ENCODE data around the gene CYP4F11. TPM values are rescaled to one million over a fixed set of nuclear protein-coding genes. Genes with fewer than 3 reads are reported as not detected.
"Not testable (repeated sequence)": the region's sequence is repeated elsewhere in the genome, so short reads cannot be mapped to it uniquely, and the experiment has no call there.

CYP4F11 gene
- not detected for total RNA-seq
- not detected for polyA plus RNA-seq

- peaks cover 0 to 2% (median 0%) of the 10 kb centered on the region in 5 donors for H3K9me3 Mint-ChIP-seq
- H3K4me3 ChIP-seq (ENCODE audit: low read length) = no peak within 1 kb of the TSS
- H3K27ac Mint-ChIP-seq = peak within 1 kb of the TSS in 1 of 8 donors; percentile 51
- peaks cover 5% of the 10 kb centered on the region for H3K27me3 ChIP-seq (ENCODE audit: insufficient read depth, low read length, poor library complexity, severe bottlenecking)
- peaks cover 13 to 41% of the 10 kb centered on the region in 2 donors for H3K27me3 Mint-ChIP-seq
- H3K4me1 ChIP-seq (ENCODE audit: insufficient read depth, low read length) = no peaks in the 10 kb centered on the region
- no peak within 1 kb of the TSS for H3K4me3 Mint-ChIP-seq
- ChIA-PET CTCF (no interaction called here), POLR2A (no interaction called here)
- H3K4me1 Mint-ChIP-seq = no peaks in the 10 kb centered on the region
- no peaks in the 10 kb centered on the region for H3K36me3 Mint-ChIP-seq
- H3K27ac ChIP-seq (ENCODE audit: low read depth, low read length) = no peak within 1 kb of the TSS
- no peaks in the 10 kb centered on the region for H3K36me3 ChIP-seq (ENCODE audit: insufficient read depth, low read length)
- H3K9me3 ChIP-seq (ENCODE audit: low read length) = no peaks in the 10 kb centered on the region
- no peak for DNase-seq
Observed at GRCh38 chr19:15934332-15935078, at the start of gene CYP4F11. CYP4F11 (minus strand) TSS chr19:15934529; CDS start chr19:15934408, 121 bp downstream.

GRCh38 chr19:15979293-15979692, 45.0 kb upstream of the CYP4F11 start:
- peaks cover 12 to 20% (median 15%) of the 10 kb centered on the region in 5 donors for H3K9me3 Mint-ChIP-seq

GRCh38 chr19:15977690-15978089, 43.4 kb upstream of the CYP4F11 start:
- Histone ChIP-seq H3K4me1 (ENCODE audit: insufficient read depth, low read length) (no peaks in the 10 kb centered on the region), H3K4me3 (ENCODE audit: low read length) (no peak overlapping the region), H3K27ac (ENCODE audit: low read depth, low read length) (no peak overlapping the region), H3K9me3 (ENCODE audit: low read length) (no peaks in the 10 kb centered on the region), H3K27me3 (ENCODE audit: insufficient read depth, low read length, poor library complexity, severe bottlenecking) (no peaks in the 10 kb centered on the region), H3K36me3 (ENCODE audit: insufficient read depth, low read length) (no peaks in the 10 kb centered on the region)
- Mint-ChIP-seq H3K4me1 (no peaks in the 10 kb centered on the region), H3K27me3 (peaks cover 16 to 56% of the 10 kb centered on the region in 2 donors), H3K4me3 (no peak overlapping the region), H3K27ac (no peak overlapping the region), H3K9me3 (peaks cover 5 to 12% (median 9%) of the 10 kb centered on the region in 5 donors), H3K36me3 (peaks cover 0 to 4% (median 0%) of the 10 kb centered on the region in 3 donors)
- no peak for DNase-seq
- ChIA-PET CTCF (no interaction called here), POLR2A (no interaction called here)

More at GRCh38 chr19:15979293-15979692, 45.0 kb upstream of the CYP4F11 start:
- Histone ChIP-seq H3K4me1 (ENCODE audit: insufficient read depth, low read length) (no peaks in the 10 kb centered on the region), H3K9me3 (ENCODE audit: low read length) (no peaks in the 10 kb centered on the region), H3K27ac (ENCODE audit: low read depth, low read length) (no peak overlapping the region), H3K36me3 (ENCODE audit: insufficient read depth, low read length) (no peaks in the 10 kb centered on the region), H3K27me3 (ENCODE audit: insufficient read depth, low read length, poor library complexity, severe bottlenecking) (no peaks in the 10 kb centered on the region), H3K4me3 (ENCODE audit: low read length) (no peak overlapping the region)
- Mint-ChIP-seq H3K4me1 (no peaks in the 10 kb centered on the region), H3K36me3 (peaks cover 0 to 9% (median 0%) of the 10 kb centered on the region in 3 donors), H3K27ac (no peak overlapping the region), H3K4me3 (no peak overlapping the region), H3K27me3 (peaks cover 19 to 49% of the 10 kb centered on the region in 2 donors)
- POLR2A ChIA-PET = no interaction called here
- DNase-seq = no peak
- CTCF ChIA-PET = no interaction called here

GRCh38 chr19:15976836-15977689, 42.7 kb upstream of the CYP4F11 start:
- no peaks in the 10 kb centered on the region for H3K4me1 ChIP-seq (ENCODE audit: insufficient read depth, low read length)
- no peak overlapping the region for H3K27ac ChIP-seq (ENCODE audit: low read depth, low read length)
- Mint-ChIP-seq H3K27ac (no peak overlapping the region), H3K4me1 (no peaks in the 10 kb centered on the region), H3K4me3 (no peak overlapping the region), H3K27me3 (peaks cover 16 to 56% of the 10 kb centered on the region in 2 donors), H3K36me3 (peaks cover 0 to 3% (median 0%) of the 10 kb centered on the region in 3 donors), H3K9me3 (peaks cover 5 to 7% (median 7%) of the 10 kb centered on the region in 5 donors)
- no peaks in the 10 kb centered on the region for H3K9me3 ChIP-seq (ENCODE audit: low read length)
- CTCF ChIA-PET = no interaction called here
- POLR2A ChIA-PET = no interaction called here
- no peak for DNase-seq
- H3K27me3 ChIP-seq (ENCODE audit: insufficient read depth, low read length, poor library complexity, severe bottlenecking) = no peaks in the 10 kb centered on the region
- no peak overlapping the region for H3K4me3 ChIP-seq (ENCODE audit: low read length)
- H3K36me3 ChIP-seq (ENCODE audit: insufficient read depth, low read length) = no peaks in the 10 kb centered on the region

GRCh38 chr19:15974856-15975255, 40.5 kb upstream of the CYP4F11 start:
- Histone ChIP-seq H3K9me3 (ENCODE audit: low read length) (no peaks in the 10 kb centered on the region), H3K36me3 (ENCODE audit: insufficient read depth, low read length) (no peaks in the 10 kb centered on the region), H3K4me3 (ENCODE audit: low read length) (no peak overlapping the region), H3K27ac (ENCODE audit: low read depth, low read length) (no peak overlapping the region), H3K27me3 (ENCODE audit: insufficient read depth, low read length, poor library complexity, severe bottlenecking) (no peaks in the 10 kb centered on the region), H3K4me1 (ENCODE audit: insufficient read depth, low read length) (no peaks in the 10 kb centered on the region)
- DNase-seq = no peak
- no peak overlapping the region for H3K4me3 Mint-ChIP-seq
- H3K27me3 Mint-ChIP-seq = peaks cover 12 to 56% of the 10 kb centered on the region in 2 donors
- H3K27ac Mint-ChIP-seq = no peak overlapping the region
- CTCF ChIA-PET = no interaction called here
- no peaks in the 10 kb centered on the region for H3K4me1 Mint-ChIP-seq
- no peaks in the 10 kb centered on the region for H3K36me3 Mint-ChIP-seq
- POLR2A ChIA-PET = no interaction called here
- H3K9me3 Mint-ChIP-seq = no peaks in the 10 kb centered on the region

GRCh38 chr19:15972043-15972442, 37.7 kb upstream of the CYP4F11 start:
- H3K36me3 ChIP-seq (ENCODE audit: insufficient read depth, low read length); POLR2A ChIA-PET; H3K4me1 Mint-ChIP-seq; H3K27me3 ChIP-seq (ENCODE audit: insufficient read depth, low read length, poor library complexity, severe bottlenecking); H3K4me1 ChIP-seq (ENCODE audit: insufficient read depth, low read length); DNase-seq; H3K4me3 Mint-ChIP-seq; H3K4me3 ChIP-seq (ENCODE audit: low read length); H3K36me3 Mint-ChIP-seq; H3K9me3 Mint-ChIP-seq; H3K27ac ChIP-seq (ENCODE audit: low read depth, low read length); CTCF ChIA-PET; H3K9me3 ChIP-seq (ENCODE audit: low read length): not testable (repeated sequence)
- H3K27ac Mint-ChIP-seq = peak overlapping the region in 1 of 8 donors; percentile 15
- peaks cover 5 to 37% of the 10 kb centered on the region in 2 donors for H3K27me3 Mint-ChIP-seq

- no peaks in the 10 kb centered on the region for H3K9me3 ChIP-seq (ENCODE audit: low read length)
- H3K27ac ChIP-seq (ENCODE audit: low read depth, low read length) = no peak overlapping the region
- ChIA-PET CTCF (no interaction called here), POLR2A (no interaction called here)
- H3K27ac Mint-ChIP-seq = no peak overlapping the region
- no peaks in the 10 kb centered on the region for H3K36me3 ChIP-seq (ENCODE audit: insufficient read depth, low read length)
- H3K4me1 ChIP-seq (ENCODE audit: insufficient read depth, low read length) = no peaks in the 10 kb centered on the region
- no peaks in the 10 kb centered on the region for H3K4me1 Mint-ChIP-seq
- H3K36me3 Mint-ChIP-seq = no peaks in the 10 kb centered on the region
- no peaks in the 10 kb centered on the region for H3K27me3 ChIP-seq (ENCODE audit: insufficient read depth, low read length, poor library complexity, severe bottlenecking)
- H3K4me3 ChIP-seq (ENCODE audit: low read length) = no peak overlapping the region
- H3K4me3 Mint-ChIP-seq = no peak overlapping the region
- peaks cover 6 to 34% of the 10 kb centered on the region in 2 donors for H3K27me3 Mint-ChIP-seq
- DNase-seq = no peak
- no peaks in the 10 kb centered on the region for H3K9me3 Mint-ChIP-seq
Observed at GRCh38 chr19:15971224-15971780, 37.0 kb upstream of the CYP4F11 start.

- no peaks in the 10 kb centered on the region for H3K9me3 Mint-ChIP-seq
- CTCF ChIA-PET = interaction anchor here (0.6 kb wide), 1 partner anchor 53 kb away, joined by 3 read pairs; no protein-coding TSS in a partner anchor
- H3K4me3 ChIP-seq (ENCODE audit: low read length) = no peak overlapping the region
- H3K4me1 Mint-ChIP-seq = no peaks in the 10 kb centered on the region
- no peaks in the 10 kb centered on the region for H3K9me3 ChIP-seq (ENCODE audit: low read length)
- no peaks in the 10 kb centered on the region for H3K36me3 Mint-ChIP-seq
- H3K4me1 ChIP-seq (ENCODE audit: insufficient read depth, low read length) = no peaks in the 10 kb centered on the region
- H3K27ac ChIP-seq (ENCODE audit: low read depth, low read length) = no peak overlapping the region
- POLR2A ChIA-PET = no interaction called here
- no peak overlapping the region for H3K4me3 Mint-ChIP-seq
- peaks cover 18 to 59% of the 10 kb centered on the region in 2 donors for H3K27me3 Mint-ChIP-seq
- no peaks in the 10 kb centered on the region for H3K27me3 ChIP-seq (ENCODE audit: insufficient read depth, low read length, poor library complexity, severe bottlenecking)
- H3K27ac Mint-ChIP-seq = no peak overlapping the region
- DNase-seq = no peak
- H3K36me3 ChIP-seq (ENCODE audit: insufficient read depth, low read length) = no peaks in the 10 kb centered on the region
Observed at GRCh38 chr19:15964231-15964630, 29.9 kb upstream of the CYP4F11 start.

All from CD8-positive, alpha-beta memory T cell (primary cell).